A673 (cell line): ENCODE results near the gene GATC. TPM values are rescaled to one million over a fixed set of nuclear protein-coding genes. Genes with fewer than 3 reads are reported as not detected.

Experiments
- BruUV-seq: library from RNA; stranded (reverse); fragments of 400-500 nt; replicated peaks from 2 replicates; lab custom pipeline; 2021; lab: Mats Ljungman, UMichigan
- CTCF ChIA-PET: fragments of 300-600 bp; sonication (Branson Sonifier 250); formaldehyde crosslinking; loops from one replicate; lab custom pipeline; 2022; ENCODE audit warnings: antibody characterized with exemption; lab: Charles Lee
- POLR2A ChIA-PET: fragments of 300-600 bp; sonication (Branson Sonifier 250); formaldehyde crosslinking; loops from one replicate; lab custom pipeline; 2022; ENCODE audit warnings: antibody characterized with exemption; ENCODE audit not compliant: low non-redundant PET; lab: Charles Lee
- DNase-seq: peaks from one replicate; pipeline ENCODE4 v3.0.0-alpha.2; 2015; ENCODE audit warnings: low spot score
- H3K27ac ChIP-seq: fragments of 200-600 bp; sonication (generic); 2 replicates; pipeline ENCODE4 v1.5.1; 2016; ENCODE audit warnings: mixed run types, low read depth, mild to moderate bottlenecking, mixed read lengths, antibody characterized with exemption, low read length; ENCODE audit not compliant: poor library complexity, severe bottlenecking
- H3K27me3 ChIP-seq: fragments of 200-600 bp; sonication (generic); replicated peaks from 2 replicates; pipeline ENCODE4 v1.6.1; 2017; ENCODE audit warnings: mixed run types, low read depth, mild to moderate bottlenecking, mixed read lengths, antibody characterized with exemption, low read length; ENCODE audit not compliant: insufficient read depth, poor library complexity
- H3K36me3 ChIP-seq: fragments of 200-600 bp; sonication (generic); 2 replicates; pipeline ENCODE4 v1.6.1; 2016; ENCODE audit warnings: mixed run types, mild to moderate bottlenecking, mixed read lengths, antibody characterized with exemption, low read length; ENCODE audit not compliant: insufficient read depth, poor library complexity, severe bottlenecking
- H3K4me1 ChIP-seq: fragments of 200-600 bp; sonication (generic); 2 replicates; pipeline ENCODE4 v1.6.1; 2017; ENCODE audit warnings: mixed run types, mild to moderate bottlenecking, mixed read lengths, antibody characterized with exemption, low read length; ENCODE audit not compliant: insufficient read depth, poor library complexity, severe bottlenecking
- H3K4me3 ChIP-seq: fragments of 200-600 bp; sonication (generic); 2 replicates; pipeline ENCODE4 v1.5.1; 2016; ENCODE audit warnings: low read depth, mixed run types, mild to moderate bottlenecking, mixed read lengths, low read length; ENCODE audit not compliant: poor library complexity, severe bottlenecking
- H3K9me3 ChIP-seq: fragments of 200-600 bp; sonication (generic); 2 replicates; pipeline ENCODE4 v1.6.1; 2016; ENCODE audit warnings: mixed run types, low read depth, mild to moderate bottlenecking, mixed read lengths, antibody characterized with exemption, low read length; ENCODE audit not compliant: poor library complexity, severe bottlenecking
- CTCF ChIP-seq: fragments of 300-800, 200-600 bp; sonication (generic); conservative IDR thresholded peaks from 2 replicates; pipeline ENCODE4 v1.5.1; 2017; ENCODE audit warnings: low read depth, mild to moderate bottlenecking, antibody characterized with exemption, low read length, moderate library complexity, mixed read lengths
- EZH2 ChIP-seq: fragments of 200-600 bp; sonication (generic); IDR thresholded peaks from 2 replicates; pipeline ENCODE4 v1.6.1; 2017; ENCODE audit warnings: borderline replicate concordance, low read depth, mild to moderate bottlenecking, mixed read lengths, antibody characterized with exemption, low read length; ENCODE audit not compliant: poor library complexity, severe bottlenecking
- intact Hi-C: fragments of 100-400 bp; cut with micrococcal nuclease; formaldehyde crosslinking; loops from one replicate; pipeline ENCODE4 v1.10.0; 2022; ENCODE audit not compliant: unreplicated experiment
- total RNA-seq: library from RNA; stranded (reverse); gene quantifications from 2 replicates; pipeline ENCODE4 v1.2.3, GENCODE V29; 2021

GATC gene
- total RNA-seq, 1 experiment from 2014 or later: 42.4 TPM

- BruUV-seq: TSS peak; percentile 5
- TF ChIP-seq EZH2 (no peak), CTCF (no peak)
- Histone ChIP-seq H3K4me1 (peaks cover 16% of the 10 kb centered on the region), H3K4me3 (no peak overlapping the region), H3K27me3 (no peaks in the 10 kb centered on the region), H3K36me3 (no peaks in the 10 kb centered on the region), H3K9me3 (no peaks in the 10 kb centered on the region), H3K27ac (no peak overlapping the region)
- DNase-seq: no peak
- intact Hi-C loops: no loop called here
- ChIA-PET CTCF (no interaction called here), POLR2A (interaction anchor here (0.6 kb wide), 1 partner anchor 532 kb away, joined by 3 read pairs; no protein-coding TSS in a partner anchor)
These were observed 44.7 kb downstream of the GATC start for GRCh38 chr12:120490833-120491512.

- H3K4me1 ChIP-seq: peaks cover 17% of the 10 kb centered on the region
- POLR2A ChIA-PET: interaction anchor here (0.6 to 0.7 kb wide), 2 partner anchors 182 to 473 kb away, joined by 5 to 6 read pairs; no protein-coding TSS in a partner anchor
- intact Hi-C loops: no loop called here
- no TSS peak for BruUV-seq
- no peak for DNase-seq
- CTCF ChIA-PET: interaction anchor here (0.5 kb wide), 1 partner anchor 12 kb away, joined by 5 read pairs; no protein-coding TSS in a partner anchor
- H3K36me3 ChIP-seq: peaks cover 23% of the 10 kb centered on the region
- peak overlapping the region; percentile 93 for H3K4me3 ChIP-seq
- TF ChIP-seq EZH2: no peak
- TF ChIP-seq CTCF: no peak
- H3K9me3 ChIP-seq: no peaks in the 10 kb centered on the region
- H3K27me3 ChIP-seq: no peaks in the 10 kb centered on the region
- H3K27ac ChIP-seq: peak overlapping the region; percentile 83
These were observed 49.0 kb downstream of the GATC start for GRCh38 chr12:120495186-120495730.

GRCh38 chr12:120495731-120496412 is 49.6 kb downstream of the GATC start, which contains the start of gene DYNLL1:
TSS of gene DYNLL1 (plus strand) at chr12:120496113. CDS start at chr12:120496422, 309 bp downstream.
- H3K4me1 ChIP-seq: peaks cover 17% of the 10 kb centered on the region
- intact Hi-C loops: loop anchor here (2.0 kb wide), 1 partner anchor 27 kb away; the partner anchor contains the start of gene SRSF9
- peak; percentile 97 for DNase-seq
- POLR2A ChIA-PET: interaction anchor here (0.6 to 0.7 kb wide), 3 partner anchors 183 to 884 kb away, joined by 4 to 6 read pairs (median 5); no protein-coding TSS in a partner anchor
- peak within 1 kb of the TSS; percentile 93 for H3K4me3 ChIP-seq
- no TSS peak for BruUV-seq
- H3K36me3 ChIP-seq: peaks cover 28% of the 10 kb centered on the region
- no peaks in the 10 kb centered on the region for H3K27me3 ChIP-seq
- no peaks in the 10 kb centered on the region for H3K9me3 ChIP-seq
- TF ChIP-seq CTCF (no peak), EZH2 (no peak)
- CTCF ChIA-PET: no interaction called here
- H3K27ac ChIP-seq: peak within 1 kb of the TSS; percentile 83
